SH-SY5Y (cell line): ENCODE data around the gene ZNF396.

Experiments
- GATA2 ChIP-seq: IDR thresholded peaks from 2 replicates; pipeline ENCODE4 v1.6.1; 2011; ENCODE audit warnings: mild to moderate bottlenecking, low read depth, low read length
- GATA3 ChIP-seq: IDR thresholded peaks from 2 replicates; pipeline ENCODE4 v1.6.1; 2011; ENCODE audit warnings: low read depth, mild to moderate bottlenecking, low read length, moderate library complexity

DNA sequence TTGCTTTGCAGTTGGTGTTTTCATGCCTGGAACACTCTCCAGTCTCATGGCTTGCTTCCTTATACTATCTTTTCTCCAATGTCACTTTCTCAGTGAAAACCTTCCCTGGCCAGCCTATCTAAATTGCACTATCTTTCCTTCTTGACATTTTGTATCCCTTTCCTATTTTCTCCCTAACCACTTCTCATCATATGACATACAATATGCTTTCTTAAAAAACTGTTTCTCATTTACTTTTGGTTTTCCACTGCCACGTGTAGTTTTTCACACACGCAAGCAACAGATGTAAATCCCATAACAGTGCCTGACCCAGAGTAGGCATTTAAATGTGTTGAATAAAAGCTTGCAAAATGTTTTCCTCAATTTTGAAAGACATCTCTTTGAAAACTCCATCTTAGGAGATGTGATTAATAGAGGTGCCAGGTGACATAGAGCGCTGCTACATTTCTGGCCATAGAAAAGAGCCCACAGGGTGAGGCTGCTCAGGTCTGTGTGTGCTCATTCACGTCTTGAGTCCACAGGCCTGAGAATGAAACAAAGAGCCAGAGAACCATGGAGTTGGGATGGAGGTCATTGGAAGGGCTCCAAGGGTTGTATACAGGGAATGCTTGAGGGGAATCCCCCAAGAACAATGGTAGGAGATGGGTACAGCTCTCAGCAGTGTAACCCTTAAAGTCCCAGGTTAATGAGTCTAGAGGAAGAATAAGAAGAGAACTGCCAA, 45.6 kb downstream of the ZNF396 start:
- no peak for TF ChIP-seq GATA2
- TF ChIP-seq GATA3 = no peak
